ENCODE data around the gene PTN.
"Not testable (repeated sequence)": the region's sequence is repeated elsewhere in the genome, so short reads cannot be mapped to it uniquely, and the experiment has no call there.

The PTN gene

DNA sequence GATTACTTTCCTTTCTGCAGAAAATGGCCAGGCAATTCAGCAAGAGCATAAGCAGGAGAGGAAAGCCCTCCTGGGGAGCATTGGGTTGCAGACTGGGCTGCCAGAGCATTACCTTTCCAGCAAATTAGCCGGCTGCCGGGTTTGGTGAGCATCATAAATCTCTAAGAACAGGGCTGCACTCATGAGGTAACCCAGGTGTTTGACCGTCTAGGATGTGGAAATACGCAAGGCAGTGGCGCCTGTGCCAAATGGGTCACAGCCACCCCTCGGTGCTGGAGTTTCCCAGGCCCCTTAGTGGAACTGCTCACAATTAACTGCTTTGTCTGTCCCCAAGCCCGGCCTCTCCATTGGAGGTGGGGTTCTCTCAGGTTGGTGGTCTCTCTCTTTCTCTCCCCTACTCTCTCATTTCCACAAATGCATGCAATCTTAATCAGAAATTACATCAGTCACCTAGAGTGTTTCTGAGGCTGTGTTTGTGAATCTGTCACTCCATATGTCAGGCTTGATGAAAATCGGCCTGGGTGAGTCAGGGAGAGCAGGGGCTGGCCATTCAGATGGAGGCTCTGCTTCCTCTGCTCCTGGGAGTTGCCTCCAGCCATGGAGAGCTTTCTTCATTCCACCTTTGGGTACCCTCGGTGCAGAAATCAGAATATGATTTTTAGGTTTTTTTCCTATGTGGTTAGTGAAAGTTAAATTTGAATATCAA is 26.7 kb downstream of the PTN start:
- DNase-seq = no peak

DNA sequence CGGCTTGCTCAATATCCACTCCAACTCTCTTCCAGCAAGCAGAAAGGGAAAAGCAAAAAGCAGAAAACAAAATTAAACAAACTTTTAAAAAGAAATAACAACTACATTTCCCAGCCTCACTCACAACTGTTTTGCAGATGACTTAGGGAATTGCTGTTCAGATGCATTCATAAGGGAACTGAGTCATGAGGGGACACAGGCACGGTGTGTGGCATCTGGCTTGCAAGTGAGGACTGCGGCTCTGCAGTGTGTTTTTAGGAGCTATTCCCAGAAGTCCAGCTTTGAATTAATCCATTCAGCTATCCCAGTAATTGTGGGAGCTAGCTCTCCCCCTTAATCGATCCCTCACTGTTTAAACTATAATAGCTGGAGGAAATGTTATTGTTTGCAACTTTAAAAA is 30.3 kb downstream of the PTN start:
- no peak for DNase-seq

DNA sequence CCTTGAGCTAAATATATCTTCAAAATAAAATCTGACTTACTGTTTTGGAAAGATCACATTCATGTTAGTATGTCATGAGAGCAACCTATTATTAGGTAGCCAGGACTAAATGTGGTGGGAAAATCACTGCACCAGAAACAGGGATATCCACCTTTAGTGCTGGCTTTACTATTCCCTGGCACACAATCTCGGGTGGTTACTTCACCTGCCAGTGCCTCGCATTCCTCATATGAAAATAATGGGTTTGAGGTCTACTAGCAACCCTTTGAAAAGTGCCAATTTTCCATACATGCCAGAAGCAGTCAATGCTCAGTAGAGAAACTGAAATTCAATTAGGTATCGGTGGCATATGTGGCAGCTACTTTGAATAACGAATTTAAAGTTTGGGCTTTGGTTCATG is 36.8 kb downstream of the PTN start:
- no peak for DNase-seq

DNA sequence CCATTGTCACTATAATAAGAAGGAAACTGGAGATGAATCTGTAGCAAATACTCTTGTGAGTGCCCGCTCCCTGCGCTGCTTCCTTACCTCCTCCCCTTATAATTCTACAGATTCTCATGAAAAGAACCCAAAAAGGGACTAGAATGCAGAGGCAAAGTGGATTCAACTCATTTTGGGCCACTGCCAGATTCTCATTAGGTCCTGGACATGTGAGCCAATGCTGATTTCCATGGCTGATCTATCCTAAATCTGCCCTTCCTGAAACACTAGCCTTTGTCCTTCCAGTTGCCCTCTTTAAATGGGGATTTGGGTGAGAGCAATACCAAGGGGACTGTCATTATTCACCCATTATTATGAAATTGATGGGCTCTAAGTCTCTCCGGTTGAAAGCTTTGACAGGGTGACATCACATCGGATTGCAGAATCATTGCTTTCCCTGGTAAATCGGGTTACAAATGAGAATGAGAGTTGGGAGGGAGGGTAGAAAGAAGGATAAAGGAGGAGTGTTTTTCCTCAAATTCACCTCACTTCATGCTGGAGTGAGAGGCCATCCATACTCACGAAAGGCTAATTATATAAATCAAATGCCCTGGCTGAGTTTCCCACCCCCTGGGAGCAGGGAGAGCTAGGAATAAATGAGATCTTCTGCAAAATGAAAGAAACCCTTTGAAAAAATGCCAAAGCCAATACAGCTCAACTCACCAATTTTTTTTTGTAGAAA is 37.5 kb downstream of the PTN start:
- no peak for DNase-seq

DNA sequence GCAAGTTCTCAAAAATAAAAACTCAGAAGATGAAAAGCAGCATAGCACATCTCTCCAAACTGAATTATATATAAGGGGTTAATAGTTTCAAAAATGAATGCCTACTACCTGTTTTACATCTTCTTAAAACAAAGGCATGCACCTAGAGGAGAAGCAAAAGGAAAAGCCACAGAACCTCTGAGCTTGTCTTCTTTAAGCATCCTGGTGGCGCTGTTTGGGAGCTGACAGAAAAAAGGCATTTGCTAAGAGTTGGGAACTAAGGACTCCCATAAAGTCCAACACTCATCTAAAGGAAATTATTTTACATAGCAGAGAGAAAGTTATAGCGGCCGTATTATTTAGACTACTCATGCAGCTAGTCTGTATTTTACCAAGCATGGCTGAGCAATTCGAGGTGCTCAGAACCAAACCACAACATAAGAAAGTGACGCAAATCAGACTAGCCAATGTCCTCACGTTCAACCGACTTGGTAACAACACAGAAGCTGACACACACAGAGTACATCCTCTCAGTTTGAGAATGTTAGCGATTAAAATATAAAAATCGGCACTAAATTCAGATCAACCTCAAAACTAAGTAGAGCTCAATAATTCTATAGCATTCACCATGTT is 38.8 kb downstream of the PTN start:
- no peak for DNase-seq

DNA sequence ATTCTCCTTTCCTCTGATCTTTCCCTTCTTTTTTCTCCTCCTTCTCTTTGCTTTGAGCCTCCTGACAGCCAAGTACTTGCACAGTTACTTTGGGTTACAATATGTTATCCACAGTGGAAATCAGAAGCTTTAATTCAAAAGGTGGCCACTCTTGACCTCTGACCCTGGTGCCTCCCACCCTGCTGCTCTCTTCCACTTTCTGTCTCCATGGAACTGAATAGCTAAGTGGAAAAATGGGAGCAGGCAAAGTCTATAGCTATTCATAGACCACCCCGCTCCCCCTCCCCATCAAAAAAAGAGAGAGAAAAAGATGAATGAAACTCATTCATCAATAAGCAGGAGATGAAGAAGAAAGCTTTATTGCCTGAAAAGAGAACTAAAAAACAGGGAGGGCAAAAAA is 39.4 kb downstream of the PTN start:
- no peak for DNase-seq

DNA sequence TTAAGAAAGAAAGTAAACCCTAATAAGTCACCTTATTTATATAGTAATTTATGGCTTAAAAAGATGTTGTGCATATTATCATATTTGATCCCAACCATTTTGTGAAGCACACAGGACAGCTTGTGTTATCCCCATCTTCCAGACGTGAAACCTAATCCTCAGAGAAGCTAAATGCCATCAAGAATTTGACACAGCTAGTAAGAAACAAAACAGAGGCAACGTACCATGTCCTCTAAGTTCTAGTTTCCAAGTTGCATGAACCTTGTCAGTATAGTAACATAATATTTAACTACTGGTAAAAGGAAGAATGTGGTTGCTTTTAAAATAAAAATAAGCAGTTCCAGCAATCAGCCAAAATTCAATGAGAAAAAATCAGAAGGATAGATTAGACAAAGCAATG is 41.5 kb downstream of the PTN start:
- no peak for DNase-seq

DNA sequence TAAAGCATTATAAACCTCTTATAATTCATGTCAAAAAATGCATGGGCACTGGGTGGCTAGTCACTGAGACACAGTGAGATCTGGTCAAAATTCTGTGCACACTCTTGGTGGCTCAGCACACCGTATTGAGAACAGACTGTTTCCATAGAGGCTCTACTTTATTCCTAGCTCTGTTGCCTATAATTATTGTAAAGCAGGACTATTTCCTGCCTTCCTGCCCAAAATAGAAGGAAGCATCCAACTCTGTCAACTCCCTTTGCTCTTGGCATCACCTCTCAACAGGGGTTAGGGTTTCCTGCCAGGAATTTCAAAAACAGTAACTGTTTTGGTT is 45.1 kb downstream of the PTN start:
- DNase-seq = no peak

DNA sequence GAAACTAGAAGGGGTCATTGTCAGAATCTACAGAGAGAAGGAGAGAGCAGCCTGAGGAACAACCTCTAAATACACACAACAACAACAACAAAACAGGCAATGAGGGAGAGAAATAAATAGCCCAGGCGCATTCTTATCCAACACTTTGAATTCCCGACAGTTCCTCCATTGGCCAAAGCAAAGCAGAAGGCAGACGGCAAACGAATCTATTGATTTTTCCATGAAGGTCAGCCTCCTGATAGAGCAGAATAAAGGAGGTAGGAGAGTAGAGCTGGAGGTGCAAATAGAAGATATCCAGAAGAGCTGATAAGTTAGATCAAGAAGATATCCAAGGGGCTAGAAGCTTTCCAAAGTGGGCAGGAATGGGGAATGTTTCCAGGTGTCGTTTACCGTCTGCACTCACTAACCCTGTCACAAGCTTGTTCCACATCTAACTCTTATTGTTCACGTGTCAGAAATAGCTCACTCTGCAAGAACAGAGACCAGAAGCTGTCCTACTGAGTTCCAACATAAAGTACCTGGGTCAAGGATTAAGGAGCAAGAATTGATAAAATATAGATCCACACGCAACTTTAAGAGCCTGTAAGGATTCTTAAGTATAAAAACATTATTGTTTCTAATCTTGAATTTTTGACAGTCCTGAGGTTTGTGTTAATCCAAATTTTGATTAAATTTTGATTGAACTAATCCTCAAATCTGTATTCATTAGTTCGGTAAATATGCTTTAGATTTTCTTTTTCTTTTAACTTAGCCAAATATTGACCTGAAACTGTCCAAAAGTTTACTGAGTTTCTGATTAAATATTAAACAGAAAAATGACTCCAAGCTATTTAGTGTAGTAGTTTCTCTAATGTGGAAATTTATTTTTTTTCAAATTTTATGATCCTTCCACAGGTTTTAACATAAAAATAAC is 45.7 kb downstream of the PTN start:
- DNase-seq = no peak

DNA sequence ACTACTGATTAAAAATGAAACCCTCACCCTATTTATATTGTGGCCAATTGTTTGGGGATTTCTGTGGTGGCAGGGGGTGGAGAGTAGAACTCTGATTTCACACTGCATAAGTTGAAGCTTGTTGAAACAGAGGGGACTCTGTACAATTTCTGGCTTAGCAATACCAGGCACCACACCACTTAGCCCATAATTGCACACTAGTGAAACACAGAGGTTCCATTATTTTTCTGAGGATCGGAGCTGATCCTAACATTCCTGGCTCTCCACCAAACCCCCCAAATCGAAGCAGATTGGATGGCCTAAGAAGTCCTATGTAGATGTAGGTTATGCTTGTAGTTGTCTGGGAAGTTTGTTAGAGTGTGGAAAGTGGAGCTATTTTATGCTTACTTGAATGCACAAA is 47.0 kb downstream of the PTN start:
- no peak for DNase-seq

DNA sequence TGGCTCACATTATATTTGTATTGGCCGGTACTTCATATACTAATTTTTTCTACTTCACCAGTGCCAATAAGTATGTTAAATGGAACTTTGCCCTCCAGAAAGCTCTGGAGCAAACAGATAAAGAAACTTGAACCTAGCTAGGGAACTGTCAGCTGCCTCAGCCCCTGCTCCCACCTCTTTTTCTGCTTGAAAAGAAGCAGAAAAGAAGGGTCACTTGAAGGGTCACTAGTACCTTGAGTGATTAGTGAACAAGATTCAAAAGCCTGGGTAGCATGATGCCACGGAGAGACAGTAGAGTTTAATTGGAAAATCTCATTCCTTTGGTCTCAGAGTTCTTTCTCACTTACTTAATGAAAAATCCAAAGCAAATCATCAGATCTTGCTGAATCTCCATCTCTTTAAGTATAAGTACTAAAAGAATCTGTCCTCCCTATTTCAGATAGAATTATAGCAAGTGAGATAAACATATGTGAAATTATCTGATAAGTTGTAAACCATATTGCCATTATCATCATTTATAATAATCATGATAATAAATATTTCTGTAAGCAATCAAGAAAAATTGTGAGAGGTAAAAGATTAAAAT is 47.7 kb downstream of the PTN start:
- no peak for DNase-seq

DNA sequence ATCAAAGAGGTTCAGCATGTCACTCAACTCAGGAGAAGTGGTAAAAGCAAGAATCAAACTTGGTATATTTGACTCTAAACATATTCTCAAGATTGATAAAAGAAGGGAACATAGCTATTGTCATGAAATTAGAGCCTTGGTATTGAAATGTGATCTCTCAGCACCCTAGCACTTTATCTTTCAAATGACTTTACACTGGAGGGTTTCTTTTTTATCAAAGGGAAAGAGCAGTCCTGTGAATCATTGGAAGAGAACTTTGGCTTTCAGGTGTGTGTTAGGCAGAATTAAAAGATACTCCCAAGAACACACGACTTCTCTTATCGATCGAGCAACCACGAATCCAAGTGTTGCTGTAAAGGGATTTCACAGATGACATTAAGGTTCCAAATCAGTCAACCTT is 54.4 kb downstream of the PTN start:
- DNase-seq = no peak

DNA sequence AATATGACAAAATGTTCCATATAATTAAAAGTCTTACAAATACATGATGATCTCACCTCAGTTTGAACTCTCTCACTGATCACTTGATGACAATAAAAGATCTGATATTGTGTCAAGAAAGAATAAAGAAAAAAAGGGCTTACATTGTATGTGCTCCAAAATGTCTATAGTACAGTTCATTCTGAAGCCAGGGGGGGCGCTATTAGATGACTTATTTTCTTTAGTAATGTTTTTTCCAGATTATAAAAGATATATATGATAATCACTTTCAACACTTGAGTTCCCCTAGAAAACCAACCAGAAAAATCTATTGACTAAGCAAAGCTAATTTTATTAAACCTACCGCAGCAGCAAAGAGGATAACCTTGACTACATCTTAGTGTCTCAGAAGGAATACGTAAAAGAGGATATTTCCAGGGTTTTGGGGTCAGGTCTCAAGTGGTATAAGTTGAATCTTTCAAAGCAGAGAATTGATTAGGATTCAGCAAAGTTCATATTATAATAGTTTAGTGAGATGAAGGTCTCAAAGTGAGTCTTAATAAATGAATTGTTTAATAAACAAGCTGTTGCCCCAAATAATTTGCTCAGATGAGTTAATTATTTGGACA is 55.8 kb downstream of the PTN start:
- no peak for DNase-seq

DNA sequence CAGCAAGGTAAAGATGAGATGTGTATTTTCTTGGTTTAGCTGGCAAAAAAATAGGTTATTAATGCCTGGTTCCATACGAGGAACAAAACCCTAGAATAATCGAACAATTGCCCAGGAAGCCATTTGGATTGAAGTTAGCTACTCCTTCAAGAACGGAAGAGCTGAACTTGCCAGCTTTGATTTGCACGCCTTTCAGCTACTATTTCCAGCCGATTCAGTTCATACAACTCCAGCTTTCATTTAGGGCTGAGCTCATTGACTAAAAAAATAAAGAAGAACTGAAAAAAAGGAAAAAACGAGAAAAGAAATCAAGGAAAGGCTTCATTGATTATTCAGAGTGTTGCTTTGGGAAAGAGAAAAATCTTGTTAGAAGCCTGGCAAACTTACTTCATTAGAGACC is 60.4 kb downstream of the PTN start:
- DNase-seq = no peak

DNA sequence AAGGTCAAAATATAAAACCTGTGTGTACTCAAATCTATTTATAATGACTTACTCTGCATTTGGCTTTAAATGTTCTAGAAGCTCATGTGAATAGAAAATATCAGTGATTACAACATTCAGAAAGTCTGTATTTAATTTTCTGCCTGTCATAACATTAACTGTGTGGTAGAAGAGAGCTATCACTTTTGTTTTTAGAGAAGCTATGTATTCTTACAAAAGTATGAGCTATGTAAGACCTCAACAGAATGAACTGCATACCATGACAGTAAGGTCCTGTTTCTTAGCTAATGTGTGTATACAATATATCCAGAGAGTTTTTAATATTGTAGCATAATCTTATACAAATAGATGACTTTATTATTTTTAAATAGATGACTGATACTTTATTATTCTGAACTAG is 61.5 kb downstream of the PTN start:
- DNase-seq = no peak

DNA sequence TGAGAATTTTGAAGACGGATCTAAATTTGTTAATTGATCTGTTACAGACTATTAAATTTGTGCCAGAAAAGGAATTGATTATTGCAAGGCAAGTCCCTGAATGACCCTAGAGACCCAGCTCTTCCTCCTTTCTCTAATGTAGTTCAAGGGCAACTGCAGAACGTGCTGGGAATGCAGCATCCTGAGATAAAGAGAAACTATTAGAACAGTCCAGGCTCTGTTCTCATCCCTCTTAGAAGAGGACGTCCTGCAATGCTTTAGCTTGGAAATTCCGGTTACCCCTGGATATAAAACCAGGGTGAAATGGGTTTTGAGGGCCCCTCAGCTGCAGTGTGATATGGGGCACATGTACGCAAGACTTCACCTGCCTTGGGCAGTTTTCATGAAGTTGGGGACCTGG is 67.3 kb downstream of the PTN start:
- no peak for DNase-seq

DNA sequence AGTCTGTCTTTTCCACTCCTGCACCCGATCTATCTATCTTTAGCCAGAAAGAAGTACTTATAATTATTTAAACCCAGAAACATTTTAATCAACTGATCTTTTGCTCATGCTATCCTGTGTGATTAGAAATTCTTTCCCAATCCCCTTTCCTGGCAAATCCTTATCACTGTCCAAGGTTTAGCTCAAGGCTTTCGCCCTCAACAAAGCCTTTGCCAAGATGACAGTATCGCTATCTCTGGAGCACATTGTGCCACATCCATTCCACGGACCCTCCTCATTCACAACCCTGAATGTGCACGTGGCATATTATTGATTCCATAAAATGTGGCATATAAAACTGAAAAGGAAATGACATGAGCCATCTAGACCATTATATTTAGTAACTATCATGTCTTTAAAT is 71.3 kb downstream of the PTN start:
- DNase-seq = no peak

DNA sequence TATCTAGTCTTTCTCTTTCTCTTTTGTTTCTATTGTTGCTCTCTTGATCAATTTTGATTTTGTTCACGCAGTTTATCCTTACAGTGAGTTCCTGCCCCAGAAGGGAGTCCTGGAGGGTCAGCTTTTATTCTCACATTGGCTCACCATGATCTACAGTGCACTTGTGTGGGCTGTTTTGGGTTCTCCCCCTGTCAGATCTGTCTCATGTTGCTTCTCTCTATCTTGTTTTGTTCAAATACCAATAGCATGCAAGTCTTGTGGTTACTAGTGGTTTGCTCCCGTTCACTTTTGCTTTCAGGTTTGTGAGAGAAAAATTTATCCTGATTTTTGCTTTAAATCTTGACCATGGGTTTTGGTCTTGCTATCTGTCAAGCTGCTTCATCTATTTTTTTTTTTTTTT is 74.3 kb downstream of the PTN start:
- DNase-seq = no peak

DNA sequence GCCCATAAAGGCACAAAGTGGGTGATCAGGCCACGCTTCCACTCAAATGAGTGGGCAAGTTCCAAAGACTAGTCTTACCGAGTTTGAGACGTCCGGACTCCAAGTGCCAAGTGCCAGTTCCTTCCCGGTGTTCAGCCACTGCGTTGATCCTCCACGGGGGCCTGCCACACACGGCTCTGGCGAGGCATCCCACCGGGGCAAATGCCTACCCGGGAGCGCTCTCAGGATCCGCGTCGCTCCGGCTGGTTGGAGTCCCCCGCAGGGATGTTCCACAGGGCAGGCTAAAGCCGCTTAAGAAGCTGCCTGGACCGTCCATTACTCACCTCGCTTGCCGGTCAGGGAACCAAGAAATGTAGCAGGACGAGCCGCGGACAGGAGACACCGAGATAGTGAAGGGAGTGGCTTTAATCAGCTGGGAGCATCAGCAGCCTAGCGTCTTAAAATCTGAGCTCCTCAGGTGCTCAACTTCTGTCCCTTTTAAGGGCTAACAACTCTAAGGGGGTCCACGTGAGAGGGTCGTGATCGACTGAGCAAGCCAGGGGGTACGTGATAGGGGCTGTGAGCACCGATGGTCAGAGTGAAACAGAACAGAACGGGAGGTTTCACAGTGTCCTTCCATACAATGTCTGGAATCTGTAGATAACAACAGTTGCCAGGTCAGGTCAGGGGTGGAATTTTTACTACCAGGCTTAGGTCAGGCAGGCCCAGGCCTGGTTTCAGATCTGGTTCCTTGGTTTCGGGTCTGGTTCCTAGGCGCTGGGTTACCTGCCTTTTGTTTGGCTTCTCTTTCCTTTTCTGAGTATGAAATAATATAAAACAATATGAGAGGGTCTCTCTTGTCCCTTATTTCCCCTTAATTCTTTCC is 75.3 kb downstream of the PTN start:
- DNase-seq = not testable (repeated sequence)

DNA sequence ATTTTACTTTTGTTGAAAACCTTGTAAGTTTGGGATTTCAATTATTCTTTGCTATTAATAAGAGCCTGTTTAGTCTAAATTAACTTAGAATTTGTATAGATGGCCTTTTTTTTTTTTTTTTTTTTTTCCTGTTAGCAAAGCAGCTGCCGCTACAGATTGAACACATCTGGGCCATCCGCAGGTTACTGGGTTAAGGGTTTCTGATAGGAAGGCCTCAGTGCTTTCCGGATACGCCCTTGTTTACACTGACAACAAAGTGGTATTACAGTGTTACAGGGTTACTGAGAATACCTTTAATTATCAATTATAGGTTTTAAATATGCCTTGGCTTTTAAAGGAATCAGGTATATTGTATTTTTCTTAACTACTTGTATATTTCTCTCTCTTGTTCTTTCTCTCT is 76.8 kb downstream of the PTN start:
- no peak for DNase-seq

DNA sequence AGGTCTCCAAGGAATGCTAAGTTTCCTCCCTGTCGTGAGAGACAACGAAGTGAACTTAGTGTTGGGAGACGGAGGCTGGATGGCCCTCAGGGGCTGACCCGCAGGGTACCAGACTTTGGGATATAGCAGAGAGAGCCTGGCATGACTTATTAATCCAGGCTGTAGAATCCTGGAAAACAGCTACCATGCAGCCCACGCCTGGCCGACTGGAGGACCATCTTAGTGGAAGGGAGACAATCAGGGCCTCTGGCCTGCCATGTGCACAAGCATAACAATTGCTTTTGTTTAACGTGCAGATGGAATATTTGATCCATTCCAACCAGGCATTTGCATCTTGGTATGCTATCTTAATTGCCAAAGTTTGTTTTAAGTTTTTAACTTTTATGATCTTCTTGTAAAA is 78.1 kb downstream of the PTN start:
- not testable (repeated sequence) for DNase-seq

DNA sequence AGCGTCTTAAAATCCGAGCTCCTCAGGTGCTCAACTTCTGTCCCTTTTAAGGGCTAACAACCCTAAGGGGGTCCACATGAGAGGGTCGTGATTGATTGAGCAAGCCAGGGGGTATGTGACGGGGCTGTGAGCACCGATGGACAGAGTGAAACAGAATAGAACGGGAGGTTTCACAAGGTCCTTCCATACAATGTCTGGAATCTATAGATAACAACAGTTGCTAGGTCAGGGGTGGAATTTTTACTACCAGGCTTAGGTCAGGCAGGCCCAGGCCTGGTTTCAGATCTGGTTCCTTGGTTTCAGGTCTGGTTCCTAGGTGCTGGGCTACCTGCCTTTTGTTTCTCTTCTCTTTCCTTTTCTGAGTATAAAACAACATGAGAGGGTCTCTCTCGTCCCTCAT is 80.9 kb downstream of the PTN start:
- no peak for DNase-seq

Data from NCI-H1105 (cell line).